Kidney epithelial cell (primary cell): ENCODE data around the gene OGFOD3. TPM values are rescaled to one million over a fixed set of nuclear protein-coding genes. Genes with fewer than 3 reads are reported as not detected.

ENCODE experiments used
- DNase-seq: peaks from one replicate; pipeline ENCODE4 v3.0.0-alpha.2; 2010; ENCODE audit warnings: low read depth
- H3K27me3 ChIP-seq: 2 replicates; pipeline ENCODE4 v1.6.0; 2011; ENCODE audit warnings: low read length; ENCODE audit not compliant: control insufficient read depth, insufficient read depth
- H3K36me3 ChIP-seq: 2 replicates; pipeline ENCODE4 v1.5.1; 2011; ENCODE audit warnings: low read length; ENCODE audit not compliant: control insufficient read depth, insufficient read depth
- H3K4me3 ChIP-seq: 2 replicates; pipeline ENCODE4 v1.5.1; 2011; ENCODE audit warnings: low read depth, mild to moderate bottlenecking, control low read depth, low read length
- total RNA-seq: library from RNA; depleted of rRNA; stranded (reverse); fragments of >200 nt; gene quantifications from 2 replicates; pipeline ENCODE4 v1.2.3, GENCODE V29; 2015
- TF ChIP-seq, protein P1 (sequence below): IDR thresholded peaks from 2 replicates; pipeline ENCODE4 v1.5.1; 2011; ENCODE audit warnings: mild to moderate bottlenecking, moderate library complexity, low read length, control low read depth, inconsistent platforms; ENCODE audit not compliant: insufficient read depth, poor library complexity, severe bottlenecking

Gene OGFOD3
- total RNA-seq, 1 donor from 2014 or later, result 29.8 TPM

DNA sequence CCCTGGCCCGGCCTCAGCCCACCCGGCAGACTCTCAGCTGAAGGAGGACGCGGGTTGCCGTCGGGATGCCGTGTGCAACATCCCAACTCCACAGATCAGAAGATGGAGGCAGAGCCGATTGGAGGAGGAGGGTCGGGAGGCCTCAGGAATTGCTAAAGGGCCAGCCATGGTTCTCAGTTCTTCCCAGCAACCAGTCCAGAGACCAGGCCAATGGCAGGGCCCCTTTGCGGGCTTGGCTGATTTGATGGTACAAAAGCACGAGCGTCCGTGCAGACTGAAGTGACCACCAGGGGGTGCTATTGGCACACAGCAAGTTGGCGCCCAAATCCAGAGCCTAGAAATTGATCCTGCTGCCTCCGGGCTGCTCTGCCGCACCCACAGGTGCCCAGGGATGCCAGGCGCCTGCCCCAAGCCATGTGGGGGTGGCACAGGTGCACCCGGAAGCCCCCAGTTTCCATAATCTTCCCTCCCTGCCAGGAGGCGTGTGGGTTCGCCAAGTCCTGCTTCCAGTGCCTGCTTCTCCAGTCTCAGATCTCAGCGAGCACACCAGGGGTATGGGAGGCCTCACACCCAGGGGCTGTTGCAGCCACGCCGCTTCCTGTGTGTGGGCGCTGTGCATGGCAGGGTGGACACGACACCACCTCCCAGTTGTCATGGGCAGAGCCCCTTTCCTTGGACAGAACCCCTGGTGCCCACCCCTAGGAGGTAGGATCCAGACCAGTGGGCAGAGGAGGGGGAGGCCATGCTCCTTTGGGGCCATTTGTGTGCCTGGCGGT, 66.5 kb downstream of the OGFOD3 start:
- TF ChIP-seq, protein P1, sequence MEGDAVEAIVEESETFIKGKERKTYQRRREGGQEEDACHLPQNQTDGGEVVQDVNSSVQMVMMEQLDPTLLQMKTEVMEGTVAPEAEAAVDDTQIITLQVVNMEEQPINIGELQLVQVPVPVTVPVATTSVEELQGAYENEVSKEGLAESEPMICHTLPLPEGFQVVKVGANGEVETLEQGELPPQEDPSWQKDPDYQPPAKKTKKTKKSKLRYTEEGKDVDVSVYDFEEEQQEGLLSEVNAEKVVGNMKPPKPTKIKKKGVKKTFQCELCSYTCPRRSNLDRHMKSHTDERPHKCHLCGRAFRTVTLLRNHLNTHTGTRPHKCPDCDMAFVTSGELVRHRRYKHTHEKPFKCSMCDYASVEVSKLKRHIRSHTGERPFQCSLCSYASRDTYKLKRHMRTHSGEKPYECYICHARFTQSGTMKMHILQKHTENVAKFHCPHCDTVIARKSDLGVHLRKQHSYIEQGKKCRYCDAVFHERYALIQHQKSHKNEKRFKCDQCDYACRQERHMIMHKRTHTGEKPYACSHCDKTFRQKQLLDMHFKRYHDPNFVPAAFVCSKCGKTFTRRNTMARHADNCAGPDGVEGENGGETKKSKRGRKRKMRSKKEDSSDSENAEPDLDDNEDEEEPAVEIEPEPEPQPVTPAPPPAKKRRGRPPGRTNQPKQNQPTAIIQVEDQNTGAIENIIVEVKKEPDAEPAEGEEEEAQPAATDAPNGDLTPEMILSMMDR, result peak; percentile 92
- peaks cover 19% of the 10 kb centered on the region for H3K27me3 ChIP-seq
- H3K4me3 ChIP-seq, result no peak overlapping the region
- DNase-seq, result peak; percentile 56
- no peaks in the 10 kb centered on the region for H3K36me3 ChIP-seq

GRCh38 chr17:82351254-82351712, 67.1 kb downstream of the OGFOD3 start:
- TF ChIP-seq, protein P1, result no peak
- no peaks in the 10 kb centered on the region for H3K36me3 ChIP-seq
- peaks cover 19% of the 10 kb centered on the region for H3K27me3 ChIP-seq
- no peak for DNase-seq
- no peak overlapping the region for H3K4me3 ChIP-seq

- Histone ChIP-seq H3K36me3 (no peaks in the 10 kb centered on the region), H3K4me3 (no peak overlapping the region), H3K27me3 (peaks cover 19% of the 10 kb centered on the region)
- no peak for DNase-seq
- TF ChIP-seq, protein P1, result no peak
Observed at GRCh38 chr17:82350182-82351030, 68.0 kb downstream of the OGFOD3 start.

DNA sequence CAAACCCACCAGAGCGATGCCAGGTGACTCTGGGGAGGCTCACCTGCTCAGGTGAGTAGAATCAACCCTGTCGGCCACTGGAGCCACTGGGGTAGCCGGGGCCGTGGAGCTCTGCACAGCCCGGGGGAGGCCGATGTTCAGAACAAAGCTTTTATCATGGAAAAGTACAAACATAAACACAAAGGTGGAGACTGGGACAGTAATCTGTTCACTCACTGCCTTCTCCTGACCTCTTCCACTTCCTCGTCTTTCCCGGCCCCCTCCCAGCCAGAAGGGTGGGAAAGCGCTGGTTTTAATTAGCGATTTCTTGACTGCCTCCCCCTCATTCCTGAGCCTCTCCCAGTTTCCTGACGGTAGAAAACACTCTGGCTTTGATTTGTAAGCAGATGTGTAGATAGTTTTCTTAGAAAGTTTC, 69.1 kb downstream of the OGFOD3 start:
- TF ChIP-seq, protein P1, result no peak
- H3K36me3 ChIP-seq, result no peaks in the 10 kb centered on the region
- H3K27me3 ChIP-seq, result peaks cover 19% of the 10 kb centered on the region
- H3K4me3 ChIP-seq, result no peak overlapping the region
- DNase-seq, result no peak

DNA sequence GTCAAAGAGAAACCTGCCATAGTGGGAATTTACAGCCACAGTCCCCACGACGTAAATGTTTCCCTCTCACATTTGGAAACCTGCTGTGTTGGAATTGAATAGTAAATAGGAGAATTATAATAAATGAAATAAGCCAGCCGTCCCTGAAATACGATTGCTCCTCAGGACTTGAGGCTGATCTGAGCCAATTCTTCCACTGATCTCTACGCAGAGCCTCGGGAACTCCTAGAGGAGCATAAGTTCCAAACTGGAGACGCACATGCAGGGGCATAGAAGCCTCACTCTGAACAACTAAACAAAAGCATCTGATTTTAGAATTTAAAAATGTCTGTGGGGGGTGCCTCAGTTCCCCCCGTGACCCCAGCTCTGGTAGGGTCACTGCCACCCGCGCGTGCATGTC, 69.5 kb downstream of the OGFOD3 start:
- no peak for DNase-seq
- Histone ChIP-seq H3K27me3 (peaks cover 19% of the 10 kb centered on the region), H3K36me3 (no peaks in the 10 kb centered on the region), H3K4me3 (no peak overlapping the region)
- TF ChIP-seq, protein P1, result no peak
